H1 (cell line): Measurements from ENCODE around the gene RAMP3. TPM values are rescaled to one million over a fixed set of nuclear protein-coding genes. Genes with fewer than 3 reads are reported as not detected.
"Not testable (repeated sequence)": the region's sequence is repeated elsewhere in the genome, so short reads cannot be mapped to it uniquely, and the experiment has no call there.

ENCODE experiments used
- CTCF ChIA-PET: fragments of 300-600 bp; sonication (Branson Sonifier 250); formaldehyde crosslinking; loops from one replicate; lab custom pipeline; 2021; ENCODE audit not compliant: partially characterized antibody; lab: Charles Lee
- POLR2A ChIA-PET: fragments of 300-600 bp; sonication (Branson Sonifier 250); formaldehyde crosslinking; loops from one replicate; lab custom pipeline; 2021; ENCODE audit warnings: inconsistent platforms; ENCODE audit not compliant: partially characterized antibody; lab: Charles Lee
- DNase-seq, 2 experiments: peaks; one replicate each; pipeline versions ENCODE4 v3.0.0 to v3.0.0-alpha.2; 2010 to 2022; ENCODE audit warnings: low spot score in 2 of 2, low read depth in 1 of 2, mixed read lengths in 1 of 2
- FAIRE-seq: peaks from 2 replicates; lab custom pipeline; 2011; peaks lifted over from hg19 to GRCh38; lab: Jason Lieb, UNC
- H2AFZ ChIP-seq: 2 replicates; pipeline ENCODE4 v1.8.1; 2012; ENCODE audit warnings: low read length, inconsistent platforms
- H2AK5ac ChIP-seq: 2 replicates; pipeline ENCODE4 v1.6.1; 2013; ENCODE audit warnings: low read depth, low read length
- H2BK120ac ChIP-seq: replicated peaks from 2 replicates; pipeline ENCODE3; 2013; ENCODE audit warnings: low read depth, low read length, inconsistent platforms
- H2BK12ac ChIP-seq: 2 replicates; pipeline ENCODE4 v1.6.1; 2013; ENCODE audit warnings: low read depth, low read length
- H2BK15ac ChIP-seq: 2 replicates; pipeline ENCODE4 v1.6.1; 2013; ENCODE audit warnings: low read length
- H2BK20ac ChIP-seq: 2 replicates; pipeline ENCODE4 v1.6.1; 2013; ENCODE audit warnings: low read length
- H2BK5ac ChIP-seq: 2 replicates; pipeline ENCODE4 v1.6.1; 2013; ENCODE audit warnings: low read depth, low read length
- H3K14ac ChIP-seq: 2 replicates; pipeline ENCODE4 v1.6.1; 2013; ENCODE audit warnings: inconsistent platforms; ENCODE audit not compliant: insufficient read length
- H3K18ac ChIP-seq: 2 replicates; pipeline ENCODE4 v1.6.1; 2013; ENCODE audit warnings: low read length; ENCODE audit errors: extremely low read depth
- H3K23ac ChIP-seq: 2 replicates; pipeline ENCODE4 v1.6.1; 2013; ENCODE audit warnings: inconsistent platforms; ENCODE audit not compliant: insufficient read length
- H3K23me2 ChIP-seq: 2 replicates; pipeline ENCODE4 v1.6.1; 2013; ENCODE audit warnings: low read depth, low read length
- H3K27ac ChIP-seq: 2 replicates; pipeline ENCODE4 v1.6.1; 2011; ENCODE audit warnings: low read depth, low read length, inconsistent platforms
- H3K27me3 ChIP-seq, 4 experiments: replicated peaks in 1 of 4; 1 replicate in 1 of 4; 2 replicates in 3 of 4; pipeline versions ENCODE4 v1.6.1 to v1.8.1; 2011 to 2013; ENCODE audit warnings: low read length in 3 of 4, mild to moderate bottlenecking in 3 of 4, inconsistent platforms in 2 of 4, mixed read lengths in 2 of 4, moderate library complexity in 1 of 4; ENCODE audit not compliant: control insufficient read depth in 3 of 4, insufficient read depth in 3 of 4; ENCODE audit errors: extremely low read depth in 1 of 4
- H3K36me3 ChIP-seq, 4 experiments: 2 replicates each; pipeline versions ENCODE4 v1.6.1 to v1.8.1; 2011 to 2013; ENCODE audit warnings: mild to moderate bottlenecking in 4 of 4, low read length in 3 of 4, moderate library complexity in 2 of 4, control low read depth in 1 of 4, inconsistent platforms in 1 of 4; ENCODE audit not compliant: insufficient read depth in 4 of 4, control insufficient read depth in 2 of 4
- H3K4ac ChIP-seq: replicated peaks from 2 replicates; pipeline ENCODE3; 2013; ENCODE audit warnings: low read length, low read depth, mixed read lengths, inconsistent platforms; ENCODE audit not compliant: insufficient read length
- H3K4me1 ChIP-seq, 4 experiments: replicated peaks in 1 of 4; 1 replicate in 1 of 4; 2 replicates in 3 of 4; pipeline versions ENCODE4 v1.6.1 to v1.8.1; 2011 to 2013; ENCODE audit warnings: low read length in 3 of 4, inconsistent platforms in 2 of 4, mixed read lengths in 1 of 4; ENCODE audit not compliant: insufficient read depth in 4 of 4, control insufficient read depth in 3 of 4
- H3K4me2 ChIP-seq, 2 experiments: 2 replicates each; pipeline versions ENCODE4 v1.6.1 to v1.8.1; 2011 to 2013; ENCODE audit warnings: low read depth in 2 of 2, low read length in 2 of 2, control low read depth in 1 of 2, inconsistent platforms in 1 of 2, mild to moderate bottlenecking in 1 of 2; ENCODE audit not compliant: insufficient read depth in 1 of 2
- H3K4me3 ChIP-seq, 4 experiments: fragments of 200-600, 300-600 bp in 1 of 4; sonication (generic), shearing (Covaris generic), sonication (Bioruptor Twin) in 1 of 4; 2 replicates each; pipeline versions ENCODE4 v1.5.1 to v1.8.1; 2011 to 2016; ENCODE audit warnings: low read length in 4 of 4, low read depth in 3 of 4, control low read depth in 2 of 4, inconsistent platforms in 2 of 4, mild to moderate bottlenecking in 2 of 4, mixed read lengths in 1 of 4, moderate library complexity in 1 of 4; ENCODE audit not compliant: insufficient read depth in 2 of 4; ENCODE audit errors: extremely low read depth in 1 of 4
- H3K56ac ChIP-seq: replicated peaks from 2 replicates; pipeline ENCODE3; 2013; ENCODE audit warnings: low read depth, mild to moderate bottlenecking, mixed read lengths, low read length, inconsistent platforms; ENCODE audit not compliant: insufficient read length
- H3K79me1 ChIP-seq: 2 replicates; pipeline ENCODE4 v1.6.1; 2013; ENCODE audit warnings: low read depth, low read length, control low read depth
- H3K79me2 ChIP-seq, 2 experiments: 2 replicates each; pipeline versions ENCODE4 v1.6.1 to v1.8.1; 2012 to 2013; ENCODE audit warnings: low read length in 2 of 2, mild to moderate bottlenecking in 2 of 2, inconsistent platforms in 1 of 2; ENCODE audit not compliant: insufficient read depth in 2 of 2, control insufficient read depth in 1 of 2
- H3K9ac ChIP-seq, 4 experiments: replicated peaks in 1 of 4; 1 replicate in 1 of 4; 2 replicates in 3 of 4; pipeline versions ENCODE4 v1.6.1 to v1.8.1; 2011 to 2013; ENCODE audit warnings: low read depth in 3 of 4, low read length in 3 of 4, control low read depth in 2 of 4, mild to moderate bottlenecking in 2 of 4, moderate library complexity in 2 of 4, inconsistent platforms in 1 of 4; ENCODE audit errors: extremely low read depth in 1 of 4
- H3K9me3 ChIP-seq, 2 experiments: 2 replicates each; pipeline versions ENCODE4 v1.6.1 to v1.8.1; 2012 to 2013; ENCODE audit warnings: mild to moderate bottlenecking in 2 of 2, moderate library complexity in 2 of 2, control low read depth in 1 of 2, inconsistent platforms in 1 of 2, low read depth in 1 of 2, low read length in 1 of 2, mixed read lengths in 1 of 2; ENCODE audit not compliant: insufficient read depth in 2 of 2
- H4K20me1 ChIP-seq, 2 experiments: replicated peaks in 1 of 2; 2 replicates each; pipeline versions ENCODE3 to v1.8.1; 2011 to 2013; ENCODE audit warnings: inconsistent platforms in 2 of 2, low read length in 2 of 2, mild to moderate bottlenecking in 1 of 2; ENCODE audit not compliant: insufficient read depth in 2 of 2, control insufficient read depth in 1 of 2
- H4K5ac ChIP-seq: 2 replicates; pipeline ENCODE4 v1.6.1; 2013; ENCODE audit warnings: low read length, low read depth, mixed read lengths, inconsistent platforms; ENCODE audit not compliant: insufficient read length
- H4K8ac ChIP-seq: 2 replicates; pipeline ENCODE4 v1.8.0; 2013; ENCODE audit warnings: mild to moderate bottlenecking, moderate library complexity, low read length, inconsistent platforms; ENCODE audit not compliant: insufficient read depth; ENCODE audit errors: extremely low read depth
- H4K91ac ChIP-seq: replicated peaks from 2 replicates; pipeline ENCODE3; 2013; ENCODE audit warnings: low read length, mixed read lengths, inconsistent platforms; ENCODE audit not compliant: insufficient read length
- EP300 ChIP-seq, 2 experiments: IDR thresholded peaks; 1 replicate in 1 of 2; 2 replicates in 1 of 2; pipeline ENCODE4 v1.6.1; 2011 to 2012; ENCODE audit warnings: low read depth in 2 of 2, low read length in 2 of 2, mild to moderate bottlenecking in 2 of 2, borderline replicate concordance in 1 of 2, inconsistent platforms in 1 of 2, moderate library complexity in 1 of 2
- WGBS, 2 experiments: shearing (Covaris generic) in 1 of 2; methylation state at CpG; one replicate each; pipeline versions ENCODE4 v1.1.6 to v1.1.7; 2013 to 2015; ENCODE audit warnings: low lambda C conversion rate in 2 of 2, mixed read lengths in 2 of 2, inconsistent platforms in 1 of 2, low coverage in 1 of 2, missing lambda C conversion rate in 1 of 2; ENCODE audit not compliant: insufficient replicate concordance in 2 of 2, insufficient coverage in 1 of 2, insufficient read length in 1 of 2; ENCODE audit errors: extremely low coverage in 1 of 2, missing lambda C conversion rate in 1 of 2; 5-methylcytosine and 5-hydroxymethylcytosine counted together
- polyA plus RNA-seq, 7 experiments: library from polyadenylated mRNA; depleted of rRNA in 3 of 7; stranded (reverse) in 5 of 7; unstranded in 2 of 7; fragments of >200 nt in 5 of 7; fragments of 200-250 nt in 2 of 7; gene quantifications; 1 replicate in 5 of 7; 2 replicates in 1 of 7; 4 replicates in 1 of 7; pipeline versions ENCODE4 v1.2.1 to v1.2.3, GENCODE V29; 2011 to 2013; ENCODE audit warnings: missing spikeins in 2 of 7, mixed read lengths in 2 of 7
- total RNA-seq: library from RNA; stranded (reverse); fragmentation: NEBNext Ultra II Directional; extraction: Animal tissue kit (Norgen Biotek cat#: 25700); gene quantifications from 2 replicates; pipeline ENCODE4 v1.2.1, GENCODE V29; 2021

The RAMP3 gene
- total and polyA plus RNA-seq, 2 of the 8 experiments (the other 6 are each of a cell fraction or from before 2014, with no cell fraction given): 0.88 to 0.98 TPM

- no peak overlapping the region for H3K56ac ChIP-seq
- no peak for FAIRE-seq
- H2BK5ac ChIP-seq: no peak overlapping the region
- no peaks in the 10 kb centered on the region for H4K20me1 ChIP-seq
- H2AK5ac ChIP-seq: no peak overlapping the region
- H3K4ac ChIP-seq: no peak overlapping the region
- H3K79me2 ChIP-seq: no peaks in the 10 kb centered on the region
- no peak overlapping the region for H3K14ac ChIP-seq
- no peak overlapping the region for H4K5ac ChIP-seq
- no peak overlapping the region for H2BK120ac ChIP-seq
- ChIA-PET POLR2A (no interaction called here), CTCF (interaction anchor here (1.3 to 1.6 kb wide), 2 partner anchors 9 to 96 kb away, joined by 5 to 7 read pairs; no protein-coding TSS in a partner anchor)
- no peaks in the 10 kb centered on the region for H3K36me3 ChIP-seq
- H2BK12ac ChIP-seq: no peak overlapping the region
- no peak for TF ChIP-seq EP300 (IDR thresholded peaks at IDR 0.05; ENCODE audit: borderline replicate concordance in 1 of 2, low read depth in 2 of 2, low read length in 2 of 2)
- no peak overlapping the region for H2BK15ac ChIP-seq
- H3K23me2 ChIP-seq: no peaks in the 10 kb centered on the region; the same call in 1 of the 2 replicates
- H4K8ac ChIP-seq: no peak overlapping the region
- H3K27ac ChIP-seq: no peak overlapping the region
- H3K4me2 ChIP-seq: no peak overlapping the region
- no peak overlapping the region for H3K18ac ChIP-seq
- no peak overlapping the region for H2BK20ac ChIP-seq
- no peak for DNase-seq
- no peak overlapping the region for H2AFZ ChIP-seq
- H3K4me1 ChIP-seq: no peaks in the 10 kb centered on the region; a peak in 1 of 7 replicates
- H3K79me1 ChIP-seq: no peaks in the 10 kb centered on the region
- H3K9me3 ChIP-seq: no peaks in the 10 kb centered on the region; a peak in 1 of 4 replicates
- no peak overlapping the region for H3K4me3 ChIP-seq
- H3K27me3 ChIP-seq: peaks cover 0 to 8% (median 2%) of the 10 kb centered on the region in 4 experiments; a peak in 5 of 7 replicates
- H3K9ac ChIP-seq: no peak overlapping the region
- H4K91ac ChIP-seq: no peak overlapping the region
- H3K23ac ChIP-seq: no peak overlapping the region
- WGBS, 2 experiments: 100% methylated on average over 4 of the region's 4 CpGs; no CpG with 5 or more reads in 1 of the 2 experiments
These were observed 6.1 kb downstream of the RAMP3 start for GRCh38 chr7:45163692-45164052.

GRCh38 chr7:45164271-45164670 is 6.7 kb downstream of the RAMP3 start:
- H4K5ac ChIP-seq, H3K18ac ChIP-seq, H3K9me3 ChIP-seq, H2AFZ ChIP-seq, H3K4me3 ChIP-seq, H3K79me1 ChIP-seq, H4K8ac ChIP-seq, H2BK15ac ChIP-seq, H3K36me3 ChIP-seq, DNase-seq, FAIRE-seq, H3K4me1 ChIP-seq, H3K27me3 ChIP-seq, H2BK20ac ChIP-seq, POLR2A ChIA-PET, H3K23me2 ChIP-seq, H4K91ac ChIP-seq, H3K23ac ChIP-seq, H3K9ac ChIP-seq, H3K4me2 ChIP-seq, H2BK12ac ChIP-seq, H3K14ac ChIP-seq, H3K4ac ChIP-seq, H2BK5ac ChIP-seq, H3K56ac ChIP-seq, H3K79me2 ChIP-seq, H2AK5ac ChIP-seq, H3K27ac ChIP-seq, H2BK120ac ChIP-seq, H4K20me1 ChIP-seq: not testable (repeated sequence)
- WGBS, 2 experiments: 94% methylated on average over 3 of the region's 3 CpGs; no CpG with 5 or more reads in 1 of the 2 experiments
- CTCF ChIA-PET: interaction anchor here (0.6 to 1.6 kb wide), 3 partner anchors 10 to 569 kb away, joined by 3 to 7 read pairs (median 5); no protein-coding TSS in a partner anchor
